Duodenal mucosa (tissue), 2 donors: ENCODE results near the gene CDH16.

Experiments
- H3K27ac ChIP-seq: one replicate; pipeline ENCODE4 v1.7.0; 2013; ENCODE audit warnings: low read depth, low read length
- H3K27me3 ChIP-seq, 2 donors: one replicate each; pipeline ENCODE4 v1.7.0; 2013; ENCODE audit warnings: low read length in 2 of 2, control low read depth in 1 of 2; ENCODE audit not compliant: insufficient read depth in 2 of 2, control insufficient read depth in 1 of 2
- H3K36me3 ChIP-seq, 2 donors: one replicate each; pipeline ENCODE4 v1.7.0; 2013; ENCODE audit warnings: low read length in 2 of 2, control low read depth in 1 of 2; ENCODE audit not compliant: insufficient read depth in 2 of 2, control insufficient read depth in 1 of 2
- H3K4me1 ChIP-seq, 2 donors: one replicate each; pipeline ENCODE4 v1.7.0; 2013; ENCODE audit warnings: low read length in 2 of 2, control low read depth in 1 of 2; ENCODE audit not compliant: insufficient read depth in 2 of 2, control insufficient read depth in 1 of 2
- H3K4me3 ChIP-seq, 2 donors: one replicate each; pipeline ENCODE4 v1.7.0; 2013; ENCODE audit warnings: low read length in 2 of 2, low read depth in 1 of 2
- H3K9ac ChIP-seq, 2 donors: one replicate each; pipeline ENCODE4 v1.7.0; 2013; ENCODE audit warnings: low read length in 2 of 2, low read depth in 1 of 2
- H3K9me3 ChIP-seq, 2 donors: one replicate each; pipeline ENCODE4 v1.7.0; 2013; ENCODE audit warnings: low read length in 2 of 2, control low read depth in 1 of 2; ENCODE audit not compliant: control insufficient read depth in 1 of 2

Gene CDH16

GRCh38 chr16:66904846-66905632 lies 13.6 kb downstream of the CDH16 start:
- Histone ChIP-seq H3K4me1 (peaks cover 49 to 55% of the 10 kb centered on the region in 2 donors), H3K9ac (peak overlapping the region in 1 of 2 donors; percentile 63), H3K4me3 (no peak overlapping the region), H3K27me3 (no peaks in the 10 kb centered on the region), H3K9me3 (no peaks in the 10 kb centered on the region), H3K27ac (peak overlapping the region; percentile 42), H3K36me3 (no peaks in the 10 kb centered on the region)

DNA sequence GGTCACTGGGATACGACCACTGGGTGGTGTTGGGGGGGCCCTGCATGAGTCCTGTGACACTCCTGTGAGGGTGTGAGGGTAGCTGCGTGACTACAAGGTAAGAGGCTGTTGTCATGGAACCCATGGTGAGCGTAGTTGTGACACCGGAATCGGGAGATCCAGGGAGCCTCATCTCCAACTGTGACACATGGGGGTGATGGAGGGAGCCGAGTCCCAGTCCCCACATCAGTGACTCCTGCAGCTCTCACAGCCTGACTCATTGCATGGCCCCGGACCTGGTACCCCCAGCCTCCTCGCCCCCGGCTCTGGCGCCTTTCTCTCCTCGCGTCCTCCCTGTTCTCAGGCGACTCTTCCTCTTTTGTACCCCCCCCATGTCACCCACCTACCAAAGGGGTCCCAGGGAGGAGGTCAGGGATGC lies 14.2 kb downstream of the CDH16 start:
- H3K36me3 ChIP-seq = no peaks in the 10 kb centered on the region
- H3K9me3 ChIP-seq = no peaks in the 10 kb centered on the region
- H3K4me3 ChIP-seq = no peak overlapping the region
- H3K9ac ChIP-seq = no peak overlapping the region
- no peak overlapping the region for H3K27ac ChIP-seq
- peaks cover 55 to 61% of the 10 kb centered on the region in 2 donors for H3K4me1 ChIP-seq
- no peaks in the 10 kb centered on the region for H3K27me3 ChIP-seq

- no peak overlapping the region for H3K4me3 ChIP-seq
- H3K27me3 ChIP-seq = no peaks in the 10 kb centered on the region
- peak overlapping the region in 1 of 2 donors; percentile 37 for H3K9ac ChIP-seq
- H3K4me1 ChIP-seq = peaks cover 61 to 68% of the 10 kb centered on the region in 2 donors
- no peak overlapping the region for H3K27ac ChIP-seq
- no peaks in the 10 kb centered on the region for H3K36me3 ChIP-seq
- H3K9me3 ChIP-seq = no peaks in the 10 kb centered on the region
Measured at GRCh38 chr16:66903544-66904427, 14.9 kb downstream of the CDH16 start.

GRCh38 chr16:66902648-66903543 lies 15.8 kb downstream of the CDH16 start:
- Histone ChIP-seq H3K9me3 (no peaks in the 10 kb centered on the region), H3K27me3 (no peaks in the 10 kb centered on the region), H3K36me3 (no peaks in the 10 kb centered on the region), H3K4me1 (peaks cover 65 to 74% of the 10 kb centered on the region in 2 donors), H3K27ac (no peak overlapping the region), H3K4me3 (no peak overlapping the region), H3K9ac (no peak overlapping the region)

DNA sequence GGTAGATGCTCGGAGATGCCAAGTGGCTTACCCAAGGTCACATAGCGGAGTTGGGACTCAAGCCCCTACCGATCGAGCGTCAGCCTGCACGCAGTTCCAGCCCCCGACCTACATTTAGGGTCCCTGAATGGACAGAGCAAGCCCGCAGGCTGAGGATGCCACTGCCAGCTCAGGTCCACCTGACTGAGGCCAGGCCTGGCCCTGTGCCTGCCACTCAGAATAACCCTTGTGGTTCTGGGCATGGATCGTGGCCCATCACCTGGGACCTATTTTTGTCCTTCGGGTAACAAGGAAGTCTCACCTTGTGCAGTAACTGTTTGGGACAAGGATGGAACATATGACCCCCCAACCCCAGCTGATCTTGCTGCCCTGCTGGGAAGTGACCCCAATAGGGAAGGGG lies 17.1 kb downstream of the CDH16 start:
- Histone ChIP-seq H3K4me3 (no peak overlapping the region), H3K36me3 (no peaks in the 10 kb centered on the region), H3K27ac (no peak overlapping the region), H3K27me3 (no peaks in the 10 kb centered on the region), H3K9ac (no peak overlapping the region), H3K9me3 (no peaks in the 10 kb centered on the region), H3K4me1 (peaks cover 64 to 74% of the 10 kb centered on the region in 2 donors)

- peaks cover 63 to 72% of the 10 kb centered on the region in 2 donors for H3K4me1 ChIP-seq
- H3K9ac ChIP-seq = peak overlapping the region in 1 of 2 donors; percentile 70
- H3K27ac ChIP-seq = peak overlapping the region; percentile 71
- no peaks in the 10 kb centered on the region for H3K9me3 ChIP-seq
- H3K4me3 ChIP-seq = peak overlapping the region in 1 of 2 donors; percentile 45
- H3K36me3 ChIP-seq = no peaks in the 10 kb centered on the region
- no peaks in the 10 kb centered on the region for H3K27me3 ChIP-seq
Measured at GRCh38 chr16:66900721-66901441, 17.8 kb downstream of the CDH16 start.

DNA sequence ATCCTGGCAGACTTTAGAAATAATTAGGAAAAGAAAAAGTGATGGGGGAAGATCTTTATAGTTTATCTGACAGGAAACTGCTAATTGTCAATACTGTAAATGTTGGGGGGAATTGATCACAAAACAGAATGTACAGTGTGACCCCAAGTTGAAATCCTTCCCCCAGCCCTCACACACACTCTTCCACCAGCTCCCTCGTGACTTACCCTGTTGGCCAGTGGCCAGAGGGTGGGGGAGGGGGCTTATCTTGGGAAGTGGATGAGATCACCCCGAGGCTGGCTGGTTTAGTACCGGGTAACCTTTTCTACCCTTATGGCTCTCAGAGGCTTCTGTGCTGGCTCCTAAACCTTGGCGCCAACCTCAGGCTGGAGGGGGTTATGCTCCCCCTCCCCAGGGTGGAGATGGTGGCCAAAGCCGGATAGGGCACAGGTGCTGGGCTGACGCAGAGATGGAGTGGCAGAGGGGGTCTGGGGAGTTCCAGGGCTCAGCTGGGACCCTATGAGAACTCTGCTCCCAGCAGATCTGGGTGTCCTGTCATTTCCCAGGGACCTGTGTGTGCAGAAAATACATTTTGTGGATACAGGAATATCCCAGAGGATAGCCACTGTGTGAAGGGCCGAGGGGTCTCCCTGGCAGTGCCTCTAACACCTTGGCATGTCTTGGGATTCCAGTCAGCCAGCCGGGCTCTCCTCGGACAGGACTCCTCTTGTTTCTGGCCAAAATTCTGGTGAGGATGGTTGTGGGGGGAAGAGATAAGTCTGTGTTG lies 18.6 kb downstream of the CDH16 start:
- H3K27ac ChIP-seq = peak overlapping the region; percentile 83
- H3K9me3 ChIP-seq = no peaks in the 10 kb centered on the region
- peaks cover 62 to 71% of the 10 kb centered on the region in 2 donors for H3K4me1 ChIP-seq
- no peaks in the 10 kb centered on the region for H3K36me3 ChIP-seq
- H3K4me3 ChIP-seq = peak overlapping the region; percentile 29 to 45
- no peaks in the 10 kb centered on the region for H3K27me3 ChIP-seq
- peak overlapping the region; percentile 70 to 78 for H3K9ac ChIP-seq

DNA sequence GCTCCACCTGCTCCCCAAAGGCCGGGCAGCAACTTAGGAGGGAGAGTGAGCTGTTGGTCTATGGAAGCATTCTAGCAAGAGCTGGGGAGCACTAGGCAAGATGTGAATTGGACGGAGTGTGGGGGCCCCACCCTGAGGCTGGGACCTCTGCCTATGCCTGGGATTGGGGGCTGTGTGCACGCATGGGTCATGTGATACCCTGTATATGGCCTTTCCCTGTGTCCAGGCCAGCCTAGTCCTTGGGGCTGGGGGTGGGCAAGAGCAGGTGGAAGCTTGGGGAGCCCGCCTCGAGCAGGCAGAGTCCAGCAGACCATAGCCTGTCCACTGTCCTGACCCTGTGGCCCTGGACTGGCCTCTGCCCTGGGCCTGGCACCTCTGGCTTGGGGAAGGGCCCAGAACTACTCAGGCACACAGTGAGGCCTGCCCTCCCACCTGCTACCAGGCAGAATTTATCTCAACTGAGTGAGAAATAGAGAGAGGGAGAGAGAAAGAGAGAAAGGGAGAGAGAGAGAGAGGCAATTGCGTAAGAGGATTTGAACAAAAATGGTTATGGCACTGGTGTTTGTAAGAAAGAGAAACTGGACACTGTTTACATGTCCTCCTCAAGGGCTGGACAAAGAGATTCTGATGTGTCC lies 19.3 kb downstream of the CDH16 start:
- peak overlapping the region; percentile 34 to 70 for H3K9ac ChIP-seq
- H3K36me3 ChIP-seq = no peaks in the 10 kb centered on the region
- peak overlapping the region; percentile 83 for H3K27ac ChIP-seq
- no peaks in the 10 kb centered on the region for H3K9me3 ChIP-seq
- H3K4me3 ChIP-seq = no peak overlapping the region
- no peaks in the 10 kb centered on the region for H3K27me3 ChIP-seq
- peaks cover 57 to 64% of the 10 kb centered on the region in 2 donors for H3K4me1 ChIP-seq
